Activated CD4-positive, alpha-beta T cell treated with anti-CD3 and anti-CD28 coated beads, Interleukin-2, amount 10 ng/mL, durations not matched to agents 7 days and 5 days (primary cell): ENCODE measurements around the gene C10orf71. TPM values are rescaled to one million over a fixed set of nuclear protein-coding genes. Genes with fewer than 3 reads are reported as not detected.

Experiments used
- CTCF ChIA-PET: fragments of 350-600 bp; sonication (Branson Sonifier 250); formaldehyde crosslinking; loops from one replicate; lab custom pipeline; 2021; ENCODE audit warnings: antibody characterized with exemption; lab: Charles Lee
- POLR2A ChIA-PET: fragments of 350-600 bp; sonication (Branson Sonifier 250); formaldehyde crosslinking; loops from one replicate; lab custom pipeline; 2021; ENCODE audit warnings: antibody characterized with exemption; lab: Charles Lee
- DNase-seq: peaks from one replicate; pipeline ENCODE4 v3.0.0-alpha.2; 2020
- H3K27ac Mint-ChIP-seq: one replicate; pipeline ENCODE4 v1.8.0; 2021; ENCODE audit warnings: mild to moderate bottlenecking, moderate library complexity, mixed read lengths
- H3K27me3 Mint-ChIP-seq: one replicate; pipeline ENCODE4 v1.8.0; 2021; ENCODE audit warnings: mixed read lengths
- H3K36me3 Mint-ChIP-seq: one replicate; pipeline ENCODE4 v1.8.0; 2021; ENCODE audit warnings: low read depth, mixed read lengths
- H3K4me1 Mint-ChIP-seq: one replicate; pipeline ENCODE4 v1.8.0; 2021; ENCODE audit warnings: mixed read lengths
- H3K4me3 Mint-ChIP-seq: one replicate; pipeline ENCODE4 v1.8.0; 2021; ENCODE audit warnings: mild to moderate bottlenecking, moderate library complexity, mixed read lengths
- H3K9me3 Mint-ChIP-seq: one replicate; pipeline ENCODE4 v1.8.0; 2021; ENCODE audit warnings: mixed read lengths
- total RNA-seq, 2 experiments: library from RNA; stranded (reverse); gene quantifications; one replicate each; pipeline ENCODE4 v1.2.3, GENCODE V29; 2021

Gene C10orf71
- total RNA-seq, 2 experiments from 2014 or later, result not detected

DNA sequence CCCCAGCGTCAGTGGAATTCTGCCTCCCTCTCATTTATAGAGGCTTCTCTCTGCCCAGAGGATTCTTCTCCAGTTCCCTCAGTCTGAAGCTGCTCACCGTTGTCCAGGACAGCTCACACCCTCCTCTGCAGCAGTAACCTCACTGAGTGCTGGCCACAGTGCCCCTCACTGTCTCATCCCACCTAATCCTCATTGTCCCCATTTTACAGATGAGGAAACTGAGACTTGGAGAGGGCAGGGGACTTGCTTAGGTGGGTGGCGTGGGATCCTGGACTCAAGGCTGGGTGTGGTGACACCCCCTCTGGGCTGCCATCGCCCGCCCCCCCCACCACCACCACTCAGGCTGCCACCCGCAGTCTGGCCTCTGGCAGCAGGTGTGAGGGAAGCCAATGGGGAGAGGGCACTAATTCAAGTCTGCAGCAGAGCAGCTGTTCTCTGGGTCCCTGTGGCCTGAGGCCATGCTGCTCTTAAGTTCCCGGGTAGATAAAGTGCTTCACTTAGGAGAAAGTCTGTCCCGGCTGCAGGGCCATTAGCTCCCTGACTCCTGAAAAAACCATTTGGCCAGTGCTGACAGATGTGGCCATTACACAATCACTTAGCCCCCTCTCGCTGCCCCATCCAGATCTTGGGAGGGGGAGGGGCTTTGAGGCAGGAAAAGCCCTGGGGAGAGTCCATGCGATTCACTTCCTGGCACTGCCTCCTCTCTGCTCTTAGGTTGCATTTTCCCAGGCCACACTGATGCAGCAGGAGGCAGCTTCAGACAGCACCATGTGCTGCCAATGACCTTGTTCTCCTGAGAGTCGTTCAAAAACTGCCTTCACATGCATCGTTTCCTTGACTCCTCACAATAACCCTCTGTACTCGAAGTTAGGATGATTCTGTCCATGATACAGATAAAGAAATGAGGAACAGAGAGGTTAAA, 60.6 kb downstream of the C10orf71 start:
- Mint-ChIP-seq H3K4me3 (no peak overlapping the region), H3K27ac (no peak overlapping the region), H3K36me3 (no peaks in the 10 kb centered on the region), H3K27me3 (peaks cover 3% of the 10 kb centered on the region), H3K4me1 (no peaks in the 10 kb centered on the region), H3K9me3 (no peaks in the 10 kb centered on the region)
- POLR2A ChIA-PET, result no interaction called here
- DNase-seq, result no peak
- CTCF ChIA-PET, result no interaction called here

DNA sequence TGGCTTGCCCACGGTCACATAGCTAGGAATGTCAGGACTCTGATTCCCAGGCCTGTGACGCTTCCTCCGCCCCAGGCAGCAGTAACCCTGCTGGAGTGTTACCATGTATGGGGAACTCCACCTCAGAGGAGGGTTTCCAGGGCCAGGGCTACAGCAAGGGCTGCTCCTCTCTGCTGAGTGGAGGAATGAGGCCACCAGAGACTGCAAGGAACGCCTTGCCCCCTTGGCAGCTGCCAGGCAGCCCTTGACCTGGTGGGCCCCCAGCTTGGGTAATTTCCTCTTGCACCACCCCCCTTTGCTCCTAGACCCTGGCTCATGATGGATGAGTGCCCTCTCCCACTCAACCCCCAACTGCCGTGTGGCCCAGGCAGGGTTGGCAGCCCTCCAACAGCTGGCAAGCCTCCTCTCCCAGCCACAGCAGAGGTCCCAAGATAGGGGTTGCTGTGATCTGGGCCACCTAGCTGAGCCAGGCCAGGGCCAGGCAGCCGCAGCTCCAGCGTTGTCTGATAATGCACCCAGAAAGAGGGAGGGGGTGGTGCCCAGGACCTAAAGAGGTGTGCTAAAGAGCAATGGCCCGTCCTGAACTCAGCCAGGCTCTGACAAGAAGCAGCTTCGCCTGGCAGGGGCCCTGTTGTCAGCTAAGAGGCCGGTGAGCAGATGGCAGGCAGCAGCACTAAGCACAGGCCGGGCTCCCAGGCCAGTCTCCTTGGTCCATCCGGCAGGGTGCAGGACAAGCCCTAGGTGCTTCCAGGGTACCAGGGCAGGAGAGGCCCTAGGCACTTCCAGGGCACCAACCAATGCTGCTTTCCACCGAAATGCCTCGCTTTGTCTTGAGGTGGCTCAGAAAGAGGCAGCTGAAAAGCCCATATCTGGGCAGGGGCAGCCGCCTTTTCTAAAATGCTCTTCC, 61.6 kb downstream of the C10orf71 start:
- Mint-ChIP-seq H3K4me3 (no peak overlapping the region), H3K27ac (no peak overlapping the region), H3K27me3 (peaks cover 3% of the 10 kb centered on the region), H3K9me3 (no peaks in the 10 kb centered on the region), H3K4me1 (no peaks in the 10 kb centered on the region), H3K36me3 (no peaks in the 10 kb centered on the region)
- ChIA-PET CTCF (no interaction called here), POLR2A (no interaction called here)
- no peak for DNase-seq

DNA sequence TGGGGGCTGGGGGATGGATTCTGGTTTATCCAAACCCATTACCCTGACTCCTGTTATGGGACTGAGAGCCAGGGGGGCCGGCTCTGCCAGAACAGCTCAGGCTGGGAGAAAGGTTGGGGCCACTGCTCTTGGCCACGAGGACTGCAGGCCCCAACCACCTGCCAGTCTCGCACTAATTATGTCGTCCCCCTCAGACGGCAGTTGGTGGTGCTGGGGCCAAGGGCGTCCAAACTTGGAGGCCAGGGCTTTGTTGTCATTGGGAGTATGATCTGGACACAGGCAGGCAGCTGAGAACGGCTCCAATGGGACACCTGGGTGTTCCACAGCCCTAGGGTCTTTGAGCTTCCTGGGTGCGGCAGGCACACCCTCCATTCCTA, 62.2 kb downstream of the C10orf71 start:
- no peak overlapping the region for H3K4me3 Mint-ChIP-seq
- H3K36me3 Mint-ChIP-seq, result no peaks in the 10 kb centered on the region
- no peak for DNase-seq
- H3K4me1 Mint-ChIP-seq, result no peaks in the 10 kb centered on the region
- H3K27ac Mint-ChIP-seq, result no peak overlapping the region
- POLR2A ChIA-PET, result no interaction called here
- CTCF ChIA-PET, result interaction anchor here (0.6 kb wide), 1 partner anchor 869 kb away, joined by 3 read pairs; no protein-coding TSS in a partner anchor
- peaks cover 3% of the 10 kb centered on the region for H3K27me3 Mint-ChIP-seq
- no peaks in the 10 kb centered on the region for H3K9me3 Mint-ChIP-seq

DNA sequence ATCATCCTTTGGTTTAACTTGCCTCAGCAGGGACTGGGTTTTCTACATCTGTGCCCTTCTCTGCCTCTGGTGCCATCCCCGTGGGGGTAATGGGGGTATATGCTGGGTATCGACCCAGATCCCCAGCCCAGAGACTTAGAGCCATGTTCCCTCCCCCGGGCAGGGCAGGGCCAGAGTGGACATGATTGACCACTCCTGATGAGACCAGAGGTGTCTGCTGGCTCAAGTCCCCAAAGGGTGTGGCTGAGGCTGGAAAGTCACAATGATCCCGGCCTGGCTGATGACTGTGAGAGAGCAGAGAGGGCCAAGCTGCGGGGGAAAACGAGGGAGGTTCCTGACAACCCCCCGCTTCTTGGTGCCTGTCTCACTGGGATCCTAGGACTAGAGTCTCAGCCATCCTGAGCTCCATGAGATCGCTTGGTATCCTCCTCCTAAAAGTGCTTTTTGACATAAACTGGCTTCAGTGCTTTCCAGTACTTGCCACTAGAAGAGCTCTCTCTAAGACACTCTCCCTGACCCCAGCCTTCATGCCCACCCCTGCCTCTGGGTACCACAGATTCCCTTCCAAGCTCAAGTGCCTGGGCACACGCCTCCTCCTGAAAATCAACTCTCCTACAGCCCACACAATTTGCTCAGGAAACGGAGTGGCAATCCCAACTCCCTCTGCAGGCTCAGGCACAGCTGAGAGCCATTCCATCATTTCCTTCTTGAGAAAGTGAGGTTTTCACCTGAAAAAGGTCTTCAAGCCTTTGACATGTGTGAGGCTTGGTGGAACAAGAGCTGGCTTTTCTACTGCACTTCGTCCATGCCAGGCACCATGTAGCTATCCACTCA, 63.0 kb downstream of the C10orf71 start:
- POLR2A ChIA-PET, result interaction anchor here (0.5 kb wide), 1 partner anchor 74 kb away, joined by 3 read pairs; no protein-coding TSS in a partner anchor
- H3K36me3 Mint-ChIP-seq, result no peaks in the 10 kb centered on the region
- H3K9me3 Mint-ChIP-seq, result no peaks in the 10 kb centered on the region
- CTCF ChIA-PET, result interaction anchor here (0.6 kb wide), 1 partner anchor 868 kb away, joined by 3 read pairs; no protein-coding TSS in a partner anchor
- H3K4me1 Mint-ChIP-seq, result no peaks in the 10 kb centered on the region
- H3K4me3 Mint-ChIP-seq, result no peak overlapping the region
- DNase-seq, result no peak
- no peak overlapping the region for H3K27ac Mint-ChIP-seq
- H3K27me3 Mint-ChIP-seq, result peaks cover 3% of the 10 kb centered on the region

DNA sequence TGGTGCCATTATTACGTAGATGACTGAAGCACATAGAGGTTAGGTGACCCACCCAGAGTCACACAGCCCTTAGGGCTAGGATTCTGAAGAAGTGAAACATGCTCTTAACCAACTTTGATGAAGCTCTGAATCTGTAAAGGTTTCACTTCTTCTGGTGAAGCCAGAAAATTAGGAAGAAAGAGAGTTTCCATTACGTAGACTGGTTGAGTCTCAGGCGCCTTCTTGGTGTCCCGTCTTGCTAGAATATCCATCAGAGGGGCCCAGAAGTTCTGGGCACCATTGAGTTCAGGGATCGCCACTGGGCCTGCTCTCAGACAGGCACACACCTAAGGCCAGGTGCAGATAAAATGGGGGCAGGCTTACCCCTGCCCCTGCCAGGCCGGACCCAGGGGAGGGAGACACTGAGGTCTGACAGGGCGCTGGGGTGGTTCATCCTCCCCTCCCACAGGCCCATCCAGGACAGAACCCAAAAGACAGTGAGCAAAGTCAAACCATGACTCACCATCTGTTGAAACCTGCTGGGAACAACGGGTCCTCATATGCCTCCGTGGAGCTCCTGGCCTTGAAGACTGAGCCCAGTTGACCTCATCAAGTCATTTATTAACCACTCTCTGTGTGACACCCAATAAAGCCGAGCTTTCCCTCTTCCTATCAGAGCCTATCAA, 63.8 kb downstream of the C10orf71 start:
- Mint-ChIP-seq H3K4me3 (no peak overlapping the region), H3K27ac (no peak overlapping the region), H3K36me3 (no peaks in the 10 kb centered on the region), H3K4me1 (no peaks in the 10 kb centered on the region), H3K9me3 (no peaks in the 10 kb centered on the region), H3K27me3 (no peaks in the 10 kb centered on the region)
- no peak for DNase-seq
- POLR2A ChIA-PET, result no interaction called here
- CTCF ChIA-PET, result no interaction called here

DNA sequence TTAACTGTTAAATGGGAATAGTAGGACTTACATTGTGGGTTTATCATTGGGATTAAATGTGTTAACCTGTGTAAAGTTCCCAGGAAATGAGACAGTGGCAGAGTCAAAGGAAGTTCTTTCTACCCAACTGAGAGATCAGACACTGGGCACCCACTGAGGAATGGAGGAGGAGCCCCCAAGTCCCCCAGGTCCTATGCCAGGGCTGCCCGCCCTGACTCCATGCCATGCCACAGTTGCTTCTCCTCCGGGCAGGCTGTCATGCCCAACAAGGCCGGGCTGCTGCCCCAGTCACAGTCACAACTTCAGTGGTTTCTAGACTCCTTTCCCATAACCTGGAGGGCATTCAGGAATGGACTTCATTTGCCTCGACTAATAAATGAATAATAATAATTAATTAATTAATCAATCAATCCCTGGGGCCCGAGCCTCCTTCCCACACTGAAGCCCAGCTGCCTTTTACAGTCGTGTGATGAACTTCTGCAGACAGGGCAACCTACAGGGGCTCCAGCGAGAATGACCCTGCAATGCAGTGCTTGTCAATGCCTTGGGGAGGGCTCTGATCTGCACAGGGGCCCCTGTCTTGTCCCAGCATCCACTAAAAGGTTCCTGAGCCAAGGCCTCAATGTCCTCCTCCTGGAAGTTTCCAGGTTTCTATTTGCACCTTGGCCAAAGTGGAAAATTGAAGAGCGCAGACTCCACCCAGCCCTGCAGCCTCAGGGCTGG, 64.5 kb downstream of the C10orf71 start:
- H3K27me3 Mint-ChIP-seq, result no peaks in the 10 kb centered on the region
- H3K27ac Mint-ChIP-seq, result no peak overlapping the region
- DNase-seq, result no peak
- no peaks in the 10 kb centered on the region for H3K36me3 Mint-ChIP-seq
- H3K9me3 Mint-ChIP-seq, result no peaks in the 10 kb centered on the region
- ChIA-PET CTCF (no interaction called here), POLR2A (no interaction called here)
- H3K4me1 Mint-ChIP-seq, result no peaks in the 10 kb centered on the region
- H3K4me3 Mint-ChIP-seq, result no peak overlapping the region

DNA sequence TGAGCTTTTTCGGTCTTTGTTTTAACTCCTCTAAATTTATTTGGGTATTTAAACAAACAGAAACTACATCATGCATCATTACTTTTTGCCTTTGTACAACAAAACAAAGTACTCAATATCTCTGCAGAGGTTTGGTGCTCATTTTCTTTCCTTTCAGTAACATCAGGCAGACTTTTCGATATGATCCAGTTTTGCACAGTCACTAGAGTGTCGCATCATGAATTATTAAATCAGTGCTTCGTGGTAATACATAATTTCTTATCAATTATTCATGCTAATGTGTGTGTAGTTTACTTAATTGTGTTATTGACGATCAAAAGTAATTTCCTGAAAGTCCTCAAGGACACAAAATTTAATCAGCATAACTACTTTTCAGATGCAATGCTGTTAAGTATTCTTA, 65.1 kb downstream of the C10orf71 start:
- no peaks in the 10 kb centered on the region for H3K9me3 Mint-ChIP-seq
- H3K36me3 Mint-ChIP-seq, result no peaks in the 10 kb centered on the region
- H3K4me1 Mint-ChIP-seq, result no peaks in the 10 kb centered on the region
- ChIA-PET CTCF (no interaction called here), POLR2A (no interaction called here)
- H3K4me3 Mint-ChIP-seq, result no peak overlapping the region
- DNase-seq, result no peak
- H3K27me3 Mint-ChIP-seq, result no peaks in the 10 kb centered on the region
- no peak overlapping the region for H3K27ac Mint-ChIP-seq

DNA sequence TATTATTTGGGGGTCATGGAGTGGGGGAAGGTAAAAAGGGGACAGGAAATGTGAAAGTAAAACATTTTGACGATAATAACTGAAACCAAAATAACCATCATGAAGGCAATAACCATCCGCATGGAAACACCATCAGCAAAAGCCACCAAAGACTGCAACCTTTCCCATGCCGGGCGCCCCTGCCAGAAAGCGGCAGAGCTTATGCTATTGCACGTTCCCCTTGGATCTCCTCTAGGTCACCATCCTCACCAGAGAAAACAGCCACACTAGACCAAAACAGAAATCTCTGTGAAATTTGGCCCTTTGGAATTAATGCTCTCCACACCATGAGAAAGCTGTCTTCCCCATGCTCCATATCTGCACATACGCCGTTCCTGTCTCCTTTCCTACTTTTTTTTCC, 65.8 kb downstream of the C10orf71 start:
- no peaks in the 10 kb centered on the region for H3K9me3 Mint-ChIP-seq
- H3K27ac Mint-ChIP-seq, result no peak overlapping the region
- POLR2A ChIA-PET, result no interaction called here

DNA sequence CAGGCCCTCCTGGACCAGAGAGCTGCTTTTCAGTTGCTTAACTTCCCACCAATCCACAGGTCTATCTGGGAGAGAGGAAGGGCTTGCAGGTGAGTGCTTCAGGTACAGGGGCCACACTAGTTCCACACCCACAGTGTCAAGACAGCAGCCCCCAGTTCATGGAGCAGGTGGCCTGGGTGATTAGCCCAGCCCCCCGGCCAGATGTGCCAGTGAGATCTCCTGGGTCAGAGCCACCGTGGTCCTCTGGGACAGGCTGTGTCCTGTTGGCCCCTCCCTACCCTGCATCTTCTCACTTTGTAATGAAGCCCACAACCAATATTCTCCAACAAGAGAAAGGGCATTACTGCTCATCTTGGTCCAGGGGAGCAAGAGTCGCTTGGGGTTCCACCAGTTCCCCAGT, 66.3 kb downstream of the C10orf71 start:
- Mint-ChIP-seq H3K27me3 (no peaks in the 10 kb centered on the region), H3K4me3 (no peak overlapping the region), H3K27ac (no peak overlapping the region), H3K36me3 (no peaks in the 10 kb centered on the region), H3K9me3 (no peaks in the 10 kb centered on the region), H3K4me1 (no peaks in the 10 kb centered on the region)
- DNase-seq, result no peak
- POLR2A ChIA-PET, result no interaction called here
- CTCF ChIA-PET, result no interaction called here

More for the DNA sequence above, 65.8 kb downstream of the C10orf71 start:
- no peaks in the 10 kb centered on the region for H3K4me1 Mint-ChIP-seq
- no peaks in the 10 kb centered on the region for H3K36me3 Mint-ChIP-seq
- no peak for DNase-seq
- H3K4me3 Mint-ChIP-seq, result no peak overlapping the region
- H3K27me3 Mint-ChIP-seq, result no peaks in the 10 kb centered on the region
- CTCF ChIA-PET, result no interaction called here

DNA sequence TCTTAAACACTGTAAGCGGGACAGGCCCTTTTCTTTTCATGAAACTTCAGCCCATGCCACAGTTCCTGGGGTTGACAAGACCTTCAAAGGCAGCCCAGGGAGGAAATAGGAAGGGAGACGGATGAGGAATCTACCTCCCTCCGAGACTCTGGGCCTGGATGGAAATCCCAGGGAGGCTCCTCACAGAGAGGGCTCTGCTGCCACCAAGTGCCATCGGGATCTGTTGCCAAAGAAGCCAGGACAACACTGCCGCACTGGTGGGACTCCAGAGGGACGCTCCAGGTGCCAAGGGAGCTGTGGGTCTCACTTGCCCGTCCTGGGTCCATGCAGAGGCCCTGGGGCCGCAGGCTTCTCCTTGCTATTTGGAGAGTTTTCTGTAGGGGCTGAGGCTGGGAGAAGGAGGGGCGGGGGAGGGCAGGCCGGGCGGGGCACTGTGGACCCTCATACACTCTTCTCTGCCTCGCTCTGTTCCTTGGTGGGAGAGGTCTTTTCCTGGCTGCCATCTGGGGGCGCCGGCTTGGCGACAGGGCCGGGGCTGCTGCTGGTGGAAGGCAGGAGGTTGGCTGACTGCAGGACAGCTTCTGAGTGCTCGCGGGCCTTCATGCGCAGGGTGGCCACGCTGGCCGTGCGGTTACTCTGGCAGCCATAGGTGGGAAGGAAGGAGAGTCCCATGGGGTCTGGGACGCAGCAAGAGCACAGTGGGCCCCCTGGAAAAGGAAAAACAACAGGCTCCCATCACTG, 66.9 kb downstream of the C10orf71 start:
- H3K4me1 Mint-ChIP-seq, result no peaks in the 10 kb centered on the region
- no peaks in the 10 kb centered on the region for H3K27me3 Mint-ChIP-seq
- ChIA-PET POLR2A (no interaction called here), CTCF (interaction anchor here (0.5 kb wide), 1 partner anchor 334 kb away, joined by 3 read pairs; no protein-coding TSS in a partner anchor)
- no peak for DNase-seq
- H3K36me3 Mint-ChIP-seq, result no peaks in the 10 kb centered on the region
- H3K4me3 Mint-ChIP-seq, result no peak overlapping the region
- no peaks in the 10 kb centered on the region for H3K9me3 Mint-ChIP-seq
- no peak overlapping the region for H3K27ac Mint-ChIP-seq

DNA sequence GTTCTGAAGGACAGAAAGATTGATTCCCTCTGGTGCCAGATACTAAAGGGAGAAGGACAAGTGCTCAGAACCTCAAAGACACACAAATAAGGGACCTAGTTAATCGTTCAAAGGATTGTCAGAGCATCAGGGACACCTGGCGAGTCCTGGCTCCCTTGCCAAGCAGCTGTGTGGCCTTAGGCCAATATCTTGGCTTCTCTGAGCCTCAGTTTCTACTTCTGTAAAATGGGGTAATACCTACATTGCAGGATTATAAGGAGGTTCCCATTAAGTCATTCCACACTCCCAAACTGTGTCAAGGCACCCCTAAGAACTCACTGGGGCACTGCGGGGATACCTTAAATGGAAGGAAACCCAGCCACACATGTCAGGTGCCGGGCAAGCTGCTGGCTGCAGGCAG, 67.5 kb downstream of the C10orf71 start:
- Mint-ChIP-seq H3K27me3 (no peaks in the 10 kb centered on the region), H3K27ac (no peak overlapping the region), H3K4me3 (no peak overlapping the region), H3K36me3 (no peaks in the 10 kb centered on the region), H3K9me3 (no peaks in the 10 kb centered on the region), H3K4me1 (no peaks in the 10 kb centered on the region)
- CTCF ChIA-PET, result no interaction called here
- no peak for DNase-seq
- POLR2A ChIA-PET, result no interaction called here
